Mesothelial cell of epicardium (in vitro differentiated cells): Measurements from ENCODE around the gene EFNA1. TPM values are rescaled to one million over a fixed set of nuclear protein-coding genes. Genes with fewer than 3 reads are reported as not detected.

Source experiments
- DNase-seq, 2 experiments: peaks; one replicate each; pipeline ENCODE4 v3.0.0; 2021; ENCODE audit warnings: low spot score in 2 of 2; ENCODE audit not compliant: unreplicated experiment in 2 of 2
- H3K27ac Mint-ChIP-seq: 2 replicates; pipeline ENCODE4 v1.8.0; 2021; ENCODE audit warnings: mixed read lengths
- H3K27me3 Mint-ChIP-seq: 2 replicates; pipeline ENCODE4 v1.8.0; 2021; ENCODE audit warnings: low read depth, mixed read lengths
- H3K36me3 Mint-ChIP-seq: 2 replicates; pipeline ENCODE4 v1.8.0; 2021; ENCODE audit warnings: mixed read lengths
- H3K4me1 Mint-ChIP-seq: 2 replicates; pipeline ENCODE4 v1.8.0; 2021; ENCODE audit warnings: mixed read lengths
- H3K4me3 Mint-ChIP-seq: 2 replicates; pipeline ENCODE4 v1.8.0; 2021; ENCODE audit warnings: mild to moderate bottlenecking, moderate library complexity, mixed read lengths
- H3K9me3 Mint-ChIP-seq: 2 replicates; pipeline ENCODE4 v1.8.0; 2021; ENCODE audit warnings: mixed read lengths
- total RNA-seq: library from RNA; stranded (reverse); gene quantifications from 3 replicates; pipeline ENCODE4 v1.2.1, GENCODE V29; 2021
- TF ChIP-seq, protein P1 (sequence below): fragments of 200-600 bp; sonication (generic); IDR thresholded peaks from one replicate; pipeline ENCODE4 v1.5.0; 2021; ENCODE audit warnings: antibody characterized with exemption; ENCODE audit not compliant: unreplicated experiment

The EFNA1 gene
- total RNA-seq, 1 donor from 2014 or later, result 92.4 TPM

DNA sequence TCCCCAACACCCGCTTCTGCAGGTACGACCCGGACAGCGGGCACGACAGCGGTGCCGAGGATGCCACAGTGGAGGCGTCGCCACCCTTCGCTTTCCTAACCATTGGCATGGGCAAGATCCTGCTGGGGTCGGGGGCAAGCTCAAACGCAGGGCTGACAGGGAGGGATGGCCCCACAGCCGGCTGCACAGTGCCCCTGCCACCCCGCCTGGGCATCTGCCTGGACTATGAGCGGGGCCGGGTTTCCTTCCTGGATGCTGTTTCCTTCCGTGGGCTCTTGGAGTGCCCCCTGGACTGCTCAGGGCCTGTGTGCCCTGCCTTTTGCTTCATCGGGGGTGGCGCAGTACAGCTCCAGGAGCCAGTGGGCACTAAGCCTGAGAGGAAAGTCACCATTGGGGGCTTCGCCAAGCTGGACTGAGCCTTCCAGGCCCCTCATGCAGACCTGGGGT, 56.1 kb downstream of the EFNA1 start:
- H3K27ac Mint-ChIP-seq, result no peak overlapping the region
- no peaks in the 10 kb centered on the region for H3K36me3 Mint-ChIP-seq
- H3K27me3 Mint-ChIP-seq, result no peaks in the 10 kb centered on the region
- H3K9me3 Mint-ChIP-seq, result no peaks in the 10 kb centered on the region
- peaks cover 3% of the 10 kb centered on the region for H3K4me1 Mint-ChIP-seq
- no peak overlapping the region for H3K4me3 Mint-ChIP-seq
- TF ChIP-seq, protein P1, sequence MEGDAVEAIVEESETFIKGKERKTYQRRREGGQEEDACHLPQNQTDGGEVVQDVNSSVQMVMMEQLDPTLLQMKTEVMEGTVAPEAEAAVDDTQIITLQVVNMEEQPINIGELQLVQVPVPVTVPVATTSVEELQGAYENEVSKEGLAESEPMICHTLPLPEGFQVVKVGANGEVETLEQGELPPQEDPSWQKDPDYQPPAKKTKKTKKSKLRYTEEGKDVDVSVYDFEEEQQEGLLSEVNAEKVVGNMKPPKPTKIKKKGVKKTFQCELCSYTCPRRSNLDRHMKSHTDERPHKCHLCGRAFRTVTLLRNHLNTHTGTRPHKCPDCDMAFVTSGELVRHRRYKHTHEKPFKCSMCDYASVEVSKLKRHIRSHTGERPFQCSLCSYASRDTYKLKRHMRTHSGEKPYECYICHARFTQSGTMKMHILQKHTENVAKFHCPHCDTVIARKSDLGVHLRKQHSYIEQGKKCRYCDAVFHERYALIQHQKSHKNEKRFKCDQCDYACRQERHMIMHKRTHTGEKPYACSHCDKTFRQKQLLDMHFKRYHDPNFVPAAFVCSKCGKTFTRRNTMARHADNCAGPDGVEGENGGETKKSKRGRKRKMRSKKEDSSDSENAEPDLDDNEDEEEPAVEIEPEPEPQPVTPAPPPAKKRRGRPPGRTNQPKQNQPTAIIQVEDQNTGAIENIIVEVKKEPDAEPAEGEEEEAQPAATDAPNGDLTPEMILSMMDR, result no peak
- DNase-seq, result no peak

DNA sequence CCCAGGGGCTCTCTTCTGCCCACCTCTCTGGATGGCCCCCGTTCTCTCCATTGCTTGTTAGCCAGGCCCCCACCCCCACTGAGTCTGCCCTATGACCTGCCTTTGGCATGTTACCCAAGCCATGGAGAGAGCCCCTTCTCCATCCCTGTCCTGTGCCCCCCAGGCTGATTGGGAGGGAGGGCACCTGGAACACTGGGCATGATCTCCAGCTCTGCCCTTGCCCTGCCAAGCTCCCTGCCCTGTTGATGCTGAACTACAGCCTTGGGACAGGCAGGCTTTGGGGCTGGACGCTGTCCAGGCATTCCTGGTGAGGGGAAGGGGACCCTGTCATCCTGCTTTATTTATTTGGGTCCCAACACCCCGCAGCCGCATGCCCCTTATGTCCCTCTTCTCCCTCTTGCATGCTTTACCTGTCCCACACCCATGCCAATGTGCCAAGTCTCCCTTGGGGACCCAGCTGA, 56.7 kb downstream of the EFNA1 start:
- DNase-seq, result no peak
- Mint-ChIP-seq H3K27me3 (no peaks in the 10 kb centered on the region), H3K4me1 (peaks cover 3% of the 10 kb centered on the region), H3K4me3 (no peak overlapping the region), H3K9me3 (no peaks in the 10 kb centered on the region), H3K36me3 (no peaks in the 10 kb centered on the region), H3K27ac (no peak overlapping the region)
- TF ChIP-seq, protein P1, result no peak

Other genes starting within 250 kb of the EFNA1 start
- gene PMVK, start 191.2 kb upstream of the EFNA1 start, total RNA-seq, result 19.7 to 21.2 TPM (median 20.5 TPM) in 3 replicates
- gene PBXIP1, start 171.8 kb upstream of the EFNA1 start, total RNA-seq, result 53.8 to 56.2 TPM (median 56.2 TPM) in 3 replicates
- 43.8 to 47.3 TPM (median 44.6 TPM) in 3 replicates for gene PYGO2, start 166.1 kb upstream of the EFNA1 start, total RNA-seq
- 115 to 132 TPM (median 117 TPM) in 3 replicates for gene SHC1, start 157.1 kb upstream of the EFNA1 start, total RNA-seq
- 64.0 to 70.9 TPM (median 68.2 TPM) in 3 replicates for gene CKS1B, start 153.2 kb upstream of the EFNA1 start, total RNA-seq
- gene FLAD1, start 144.5 kb upstream of the EFNA1 start, total RNA-seq, result 46.8 to 49.6 TPM (median 48.3 TPM) in 3 replicates
- gene LENEP, start 134.3 kb upstream of the EFNA1 start, total RNA-seq, result 0.49 to 1.3 TPM (median 0.87 TPM) in 3 replicates
- 19.9 to 21.7 TPM (median 21.7 TPM) in 3 replicates for gene ZBTB7B, start 125.1 kb upstream of the EFNA1 start, total RNA-seq
- gene DCST2, start 94.1 kb upstream of the EFNA1 start, total RNA-seq, result 1.8 to 2.9 TPM (median 1.9 TPM) in 3 replicates
- gene DCST1, start 94.1 kb upstream of the EFNA1 start, total RNA-seq, result 0.58 TPM in 1 of 3 replicates, not detected in the others
- 32.7 to 36.1 TPM (median 36.1 TPM) in 3 replicates for gene ADAM15, start 76.6 kb upstream of the EFNA1 start, total RNA-seq
- 30.8 to 31.2 TPM (median 30.9 TPM) in 3 replicates for gene EFNA4, start 64.1 kb upstream of the EFNA1 start, total RNA-seq
- 14.6 to 17.8 TPM (median 15.4 TPM) in 3 replicates for gene EFNA3, start 49.0 kb upstream of the EFNA1 start, total RNA-seq
- gene SLC50A1, start 8.0 kb downstream of the EFNA1 start, total RNA-seq, result 25.6 to 33.5 TPM (median 25.9 TPM) in 3 replicates
- gene DPM3, start 12.7 kb downstream of the EFNA1 start, total RNA-seq, result 49.7 to 60.9 TPM (median 54.1 TPM) in 3 replicates
- gene KRTCAP2, start 45.4 kb downstream of the EFNA1 start, total RNA-seq, result 120 to 143 TPM (median 123 TPM) in 3 replicates
- gene TRIM46, start 46.0 kb downstream of the EFNA1 start, total RNA-seq, result 5.7 to 6.6 TPM (median 6.3 TPM) in 3 replicates
- gene THBS3, start 80.0 kb downstream of the EFNA1 start, total RNA-seq, result 53.1 to 57.9 TPM (median 54.0 TPM) in 3 replicates
- gene MTX1, start 80.8 kb downstream of the EFNA1 start, total RNA-seq, result 33.9 to 35.7 TPM (median 33.9 TPM) in 3 replicates
- 51.9 to 56.1 TPM (median 56.0 TPM) in 3 replicates for gene ENTREP3, start 127.6 kb downstream of the EFNA1 start, total RNA-seq
- 46.8 to 50.5 TPM (median 49.8 TPM) in 3 replicates for gene SCAMP3, start 134.5 kb downstream of the EFNA1 start, total RNA-seq
- gene CLK2, start 145.6 kb downstream of the EFNA1 start, total RNA-seq, result 104 to 108 TPM (median 105 TPM) in 3 replicates
- gene HCN3, start 149.6 kb downstream of the EFNA1 start, total RNA-seq, result 12.9 to 13.6 TPM (median 13.1 TPM) in 3 replicates
- gene PKLR, start 173.6 kb downstream of the EFNA1 start, total RNA-seq, result 0.11 TPM in 1 of 3 replicates, not detected in the others
- 153 to 166 TPM (median 162 TPM) in 3 replicates for gene FDPS, start 181.0 kb downstream of the EFNA1 start, total RNA-seq
- gene RUSC1, start 193.0 kb downstream of the EFNA1 start, total RNA-seq, result 55.0 to 57.0 TPM (median 55.5 TPM) in 3 replicates